Mucosa of descending colon (tissue), 3 donors: Measurements from ENCODE around the gene DHX30. TPM values are rescaled to one million over a fixed set of nuclear protein-coding genes. Genes with fewer than 3 reads are reported as not detected.

Source experiments
- ATAC-seq: fragments of 200-7000 bp; cut with Tn5 transposase; one replicate; pipeline ENCODE4 v1.9.1; 2020; ENCODE audit warnings: mild to moderate bottlenecking, moderate library complexity
- DNase-seq, 3 donors: peaks; one replicate each; pipeline ENCODE4 v3.0.0-alpha.2; 2020
- H3K36me3 ChIP-seq: fragments of 200-600 bp; one replicate; pipeline ENCODE4 v1.8.0; 2021; ENCODE audit warnings: low read depth, mild to moderate bottlenecking
- H3K4me1 ChIP-seq: fragments of 200-600 bp; one replicate; pipeline ENCODE4 v1.8.0; 2021; ENCODE audit warnings: low read depth, mild to moderate bottlenecking
- H3K4me3 ChIP-seq: fragments of 200-600 bp; one replicate; pipeline ENCODE4 v1.8.0; 2021; ENCODE audit warnings: mild to moderate bottlenecking
- H3K9me3 ChIP-seq: fragments of 200-600 bp; one replicate; pipeline ENCODE4 v1.8.0; 2021; ENCODE audit warnings: mild to moderate bottlenecking
- intact Hi-C, 2 donors: fragments of 100-400 bp; cut with DNase I in 1 of 2; cut with micrococcal nuclease in 1 of 2; formaldehyde crosslinking; loops; one replicate each; pipeline versions ENCODE4 v1.11.0 to v1.11.1; 2022; cut with DNase I, micrococcal nuclease
- total RNA-seq, 3 donors: library from RNA; stranded (reverse); fragmentation: NEBNext Ultra II Directional in 2 of 3; extraction: Animal tissue kit (Norgen Biotek cat#: 25700) in 2 of 3; gene quantifications; one replicate each; pipeline versions ENCODE4 v1.2.1 to v1.2.4, GENCODE V29; 2021 to 2023
- TF ChIP-seq, protein P1 (sequence below): fragments of 200-600 bp; IDR thresholded peaks from one replicate; pipeline ENCODE4 v1.8.0; 2022; ENCODE audit warnings: antibody characterized with exemption, mild to moderate bottlenecking
- donor health status: DM: no; HTN: no; CAD: no; lungs with moderate emphysema.
- donor health status: DM: no; HTN: no; CAD: no.
- donor health status: DM: no; HTN: yes; CAD: no.

Gene DHX30
- total RNA-seq, 3 donors from 2014 or later: 44.5 to 65.3 (median 45.7) TPM

DNA sequence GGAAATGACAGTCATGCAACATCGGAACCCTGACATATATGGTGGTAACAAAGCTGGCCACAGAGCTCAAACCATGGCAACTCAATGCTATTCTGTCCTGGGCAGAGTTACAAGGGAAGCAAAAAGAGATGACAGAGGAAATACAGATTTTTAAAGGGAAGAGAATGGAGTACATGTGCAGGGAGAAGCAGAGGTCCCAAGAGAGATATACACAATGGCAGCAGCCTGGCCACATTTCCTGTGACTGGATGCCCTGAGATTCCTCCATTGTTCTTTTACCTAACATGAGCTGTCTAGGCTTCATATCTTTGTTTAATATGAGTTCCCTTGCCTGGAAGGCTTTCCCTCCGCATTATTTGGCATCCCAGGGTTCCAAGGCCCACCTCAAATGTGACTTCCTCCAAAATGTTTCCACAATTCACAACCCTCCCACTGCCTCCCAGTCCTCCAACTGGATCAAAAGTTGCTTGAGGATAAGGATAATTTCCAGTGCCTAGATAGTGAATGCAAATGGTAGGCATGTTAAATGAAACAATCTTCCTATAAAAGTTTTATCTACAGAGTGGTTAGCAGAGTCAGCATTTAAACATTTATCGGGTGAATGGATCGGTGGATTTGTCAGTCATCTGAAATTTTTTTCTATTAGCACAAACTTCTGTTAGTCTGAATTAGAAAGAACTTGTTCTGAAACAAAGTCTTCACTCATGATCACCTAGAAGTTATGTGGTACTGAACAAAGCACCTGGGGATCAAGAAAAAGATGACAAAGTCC, 86.2 kb downstream of the DHX30 start:
- Histone ChIP-seq H3K4me3 (no peak overlapping the region), H3K4me1 (no peaks in the 10 kb centered on the region), H3K36me3 (no peaks in the 10 kb centered on the region), H3K9me3 (no peaks in the 10 kb centered on the region)
- TF ChIP-seq, protein P1, sequence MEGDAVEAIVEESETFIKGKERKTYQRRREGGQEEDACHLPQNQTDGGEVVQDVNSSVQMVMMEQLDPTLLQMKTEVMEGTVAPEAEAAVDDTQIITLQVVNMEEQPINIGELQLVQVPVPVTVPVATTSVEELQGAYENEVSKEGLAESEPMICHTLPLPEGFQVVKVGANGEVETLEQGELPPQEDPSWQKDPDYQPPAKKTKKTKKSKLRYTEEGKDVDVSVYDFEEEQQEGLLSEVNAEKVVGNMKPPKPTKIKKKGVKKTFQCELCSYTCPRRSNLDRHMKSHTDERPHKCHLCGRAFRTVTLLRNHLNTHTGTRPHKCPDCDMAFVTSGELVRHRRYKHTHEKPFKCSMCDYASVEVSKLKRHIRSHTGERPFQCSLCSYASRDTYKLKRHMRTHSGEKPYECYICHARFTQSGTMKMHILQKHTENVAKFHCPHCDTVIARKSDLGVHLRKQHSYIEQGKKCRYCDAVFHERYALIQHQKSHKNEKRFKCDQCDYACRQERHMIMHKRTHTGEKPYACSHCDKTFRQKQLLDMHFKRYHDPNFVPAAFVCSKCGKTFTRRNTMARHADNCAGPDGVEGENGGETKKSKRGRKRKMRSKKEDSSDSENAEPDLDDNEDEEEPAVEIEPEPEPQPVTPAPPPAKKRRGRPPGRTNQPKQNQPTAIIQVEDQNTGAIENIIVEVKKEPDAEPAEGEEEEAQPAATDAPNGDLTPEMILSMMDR: no peak
- DNase-seq (no peak), ATAC-seq (no peak)
- intact Hi-C loops: no loop called here

DNA sequence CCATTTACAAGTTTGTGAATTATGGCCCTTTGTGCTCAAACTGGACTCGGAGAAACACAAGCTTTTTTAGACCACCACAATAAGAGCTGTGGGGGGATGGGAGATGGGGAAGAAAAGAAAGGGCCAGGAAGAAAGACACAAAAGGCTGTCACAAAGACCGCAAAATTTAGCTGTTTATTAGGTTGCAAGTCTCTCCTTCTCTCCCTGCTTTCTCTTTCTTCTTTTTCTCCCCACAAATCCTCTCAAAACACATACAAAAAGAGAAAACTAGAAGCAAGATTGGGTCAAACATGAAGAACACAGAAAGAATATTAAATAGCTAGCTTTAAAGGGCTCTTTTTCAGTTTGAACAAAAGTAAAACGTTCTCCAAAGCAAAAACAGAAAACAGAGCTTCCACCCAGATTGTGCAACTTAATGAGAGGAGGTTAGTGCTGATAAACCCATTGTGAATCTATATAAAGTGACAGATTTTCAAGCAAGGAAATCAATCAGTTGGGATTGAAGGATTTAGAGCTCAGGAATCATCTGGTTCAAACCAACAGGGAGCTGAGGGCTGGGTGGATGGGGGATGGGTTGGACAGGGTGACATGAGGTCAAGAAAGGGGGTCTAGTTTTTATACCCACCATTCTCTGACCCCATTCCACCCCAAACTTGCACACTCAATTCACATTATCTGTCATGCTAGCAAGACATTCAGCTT, 87.3 kb downstream of the DHX30 start:
- Histone ChIP-seq H3K9me3 (no peaks in the 10 kb centered on the region), H3K4me3 (no peak overlapping the region), H3K36me3 (no peaks in the 10 kb centered on the region), H3K4me1 (no peaks in the 10 kb centered on the region)
- ATAC-seq (no peak), DNase-seq (no peak)
- TF ChIP-seq, protein P1: no peak
- intact Hi-C loops: no loop called here

DNA sequence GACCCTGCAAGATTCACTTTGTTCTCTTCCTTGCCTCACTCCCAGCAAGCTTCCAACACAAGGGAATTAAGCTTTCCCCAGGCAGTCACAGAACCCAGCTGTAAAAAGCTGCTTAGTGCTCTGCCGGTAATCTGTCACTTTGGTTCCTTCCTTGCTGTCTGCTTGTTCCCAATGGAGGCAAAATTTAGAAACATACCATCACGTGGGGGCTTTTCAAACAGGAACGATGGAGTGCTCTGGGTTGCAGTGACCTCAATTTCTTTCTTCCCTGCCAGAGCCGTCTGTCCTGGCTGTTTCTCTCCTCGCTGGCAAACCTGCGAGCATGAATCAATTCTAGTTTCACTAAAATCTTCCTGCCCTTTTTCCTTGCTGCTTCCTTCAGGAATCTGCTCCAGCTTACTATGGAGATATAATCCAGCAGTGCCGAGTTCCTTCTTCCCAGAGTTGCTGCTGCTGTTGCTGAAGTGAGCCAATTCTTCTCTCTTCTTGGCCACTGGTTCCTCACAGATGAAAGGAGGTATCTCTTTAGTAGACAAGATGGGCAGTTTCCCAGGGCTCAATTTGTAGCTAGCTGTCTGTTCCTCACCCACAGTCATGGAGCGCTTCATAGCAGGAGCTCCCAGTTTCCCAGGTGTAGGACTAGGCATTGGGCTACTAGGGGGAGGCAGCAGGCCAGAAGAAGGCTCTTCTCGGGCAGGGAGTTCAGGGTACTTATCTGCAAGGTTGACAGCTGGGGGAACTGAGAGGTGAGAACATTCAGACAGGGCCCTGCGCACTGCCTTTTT, 88.1 kb downstream of the DHX30 start:
- ATAC-seq: peak; percentile 31
- DNase-seq: peak in 1 of 3 donors; percentile 12

DNA sequence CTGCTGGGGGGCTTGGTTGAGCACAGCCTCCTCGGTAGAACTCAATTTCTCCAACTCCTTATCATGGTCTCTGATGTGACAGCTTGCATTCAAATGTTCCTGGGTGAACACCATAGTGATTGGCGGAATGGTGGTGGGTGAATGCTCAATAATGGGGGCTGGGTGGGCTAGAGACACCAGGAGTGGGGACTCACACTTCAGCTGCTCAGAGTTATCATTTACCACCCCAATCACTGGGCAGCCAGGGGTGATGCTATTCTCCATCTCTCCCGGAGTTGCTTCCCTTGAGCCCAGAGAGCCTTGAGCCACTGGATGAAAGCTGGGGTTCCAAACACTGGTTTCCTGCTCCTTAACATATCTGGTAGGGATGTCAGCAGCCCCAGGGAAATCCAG, 88.7 kb downstream of the DHX30 start:
- no peaks in the 10 kb centered on the region for H3K9me3 ChIP-seq
- intact Hi-C loops: no loop called here
- no peak overlapping the region for H3K4me3 ChIP-seq
- TF ChIP-seq, protein P1: no peak
- no peaks in the 10 kb centered on the region for H3K4me1 ChIP-seq
- DNase-seq (no peak), ATAC-seq (no peak)
- H3K36me3 ChIP-seq: no peaks in the 10 kb centered on the region

More for the DNA sequence above, 88.1 kb downstream of the DHX30 start:
- TF ChIP-seq, protein P1: no peak
- no peak overlapping the region for H3K4me3 ChIP-seq
- no peaks in the 10 kb centered on the region for H3K9me3 ChIP-seq
- H3K36me3 ChIP-seq: no peaks in the 10 kb centered on the region
- no peaks in the 10 kb centered on the region for H3K4me1 ChIP-seq
- intact Hi-C loops: no loop called here

DNA sequence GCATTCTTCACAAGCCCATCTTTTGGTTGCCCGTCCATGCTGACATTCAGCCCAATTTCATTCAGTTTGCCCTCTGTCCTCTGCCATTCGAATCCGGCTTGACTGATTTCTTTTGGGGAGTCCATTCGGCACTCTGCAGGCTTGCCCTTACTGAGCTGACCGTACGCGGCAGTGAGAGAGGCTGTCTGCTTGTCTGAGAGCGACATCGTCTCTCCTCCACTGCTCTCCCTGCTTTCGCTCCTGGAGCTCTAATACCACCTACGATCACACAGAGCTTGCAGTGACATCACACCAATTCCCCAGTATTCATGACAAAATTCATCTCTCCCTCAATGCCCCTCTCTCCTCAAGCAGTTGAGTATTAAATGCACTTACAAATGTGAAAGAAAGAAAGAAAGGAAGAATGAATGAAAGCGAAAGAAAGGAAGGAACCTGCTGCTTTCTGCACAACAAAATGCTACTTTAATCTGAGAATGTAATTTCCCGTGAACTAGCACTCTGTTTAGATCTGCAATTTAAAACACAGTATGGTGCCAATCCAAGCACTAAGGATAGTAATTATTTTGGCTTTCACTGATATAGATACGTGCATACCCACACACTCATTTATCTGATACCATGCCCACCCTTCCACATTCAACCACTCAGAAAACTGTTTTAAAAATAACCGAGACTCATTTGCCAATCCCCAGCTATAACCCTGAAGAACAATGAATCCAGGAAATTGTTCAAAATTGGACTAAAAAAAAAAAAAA, 89.5 kb downstream of the DHX30 start:
- H3K36me3 ChIP-seq: no peaks in the 10 kb centered on the region
- ATAC-seq (no peak), DNase-seq (no peak)
- H3K9me3 ChIP-seq: no peaks in the 10 kb centered on the region
- intact Hi-C loops: no loop called here
- TF ChIP-seq, protein P1: no peak
- no peak overlapping the region for H3K4me3 ChIP-seq
- H3K4me1 ChIP-seq: no peaks in the 10 kb centered on the region
